ENCODE results near the gene INTS14. TPM values are rescaled to one million over a fixed set of nuclear protein-coding genes. Genes with fewer than 3 reads are reported as not detected.

The INTS14 gene
- total RNA-seq, 1 donor from 2014 or later: 42.2 TPM

DNA sequence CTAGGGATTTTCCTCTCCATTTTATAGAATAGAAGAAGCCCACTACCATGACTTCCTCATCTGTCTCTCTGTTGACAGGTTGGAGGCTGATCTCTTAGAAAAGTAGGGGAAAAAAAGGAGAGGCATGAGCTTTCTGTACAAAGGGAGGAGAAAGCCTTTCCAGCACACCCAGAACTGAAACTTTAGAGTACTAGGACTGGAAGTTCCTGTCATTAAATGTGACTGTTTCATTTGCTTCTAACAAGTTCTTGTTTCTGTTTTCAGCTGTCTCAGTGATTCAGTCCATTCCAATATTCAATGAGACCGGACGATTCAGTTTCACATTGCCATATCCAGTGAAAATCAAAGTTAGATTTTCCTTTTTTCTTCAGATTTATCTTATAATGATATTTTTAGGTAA lies 39.0 kb downstream of the INTS14 start:
- DNase-seq (ENCODE audit: low spot score): no peak
- no peak overlapping the region for H3K27ac Mint-ChIP-seq (ENCODE audit: unreplicated experiment)
- TF ChIP-seq, protein P1, sequence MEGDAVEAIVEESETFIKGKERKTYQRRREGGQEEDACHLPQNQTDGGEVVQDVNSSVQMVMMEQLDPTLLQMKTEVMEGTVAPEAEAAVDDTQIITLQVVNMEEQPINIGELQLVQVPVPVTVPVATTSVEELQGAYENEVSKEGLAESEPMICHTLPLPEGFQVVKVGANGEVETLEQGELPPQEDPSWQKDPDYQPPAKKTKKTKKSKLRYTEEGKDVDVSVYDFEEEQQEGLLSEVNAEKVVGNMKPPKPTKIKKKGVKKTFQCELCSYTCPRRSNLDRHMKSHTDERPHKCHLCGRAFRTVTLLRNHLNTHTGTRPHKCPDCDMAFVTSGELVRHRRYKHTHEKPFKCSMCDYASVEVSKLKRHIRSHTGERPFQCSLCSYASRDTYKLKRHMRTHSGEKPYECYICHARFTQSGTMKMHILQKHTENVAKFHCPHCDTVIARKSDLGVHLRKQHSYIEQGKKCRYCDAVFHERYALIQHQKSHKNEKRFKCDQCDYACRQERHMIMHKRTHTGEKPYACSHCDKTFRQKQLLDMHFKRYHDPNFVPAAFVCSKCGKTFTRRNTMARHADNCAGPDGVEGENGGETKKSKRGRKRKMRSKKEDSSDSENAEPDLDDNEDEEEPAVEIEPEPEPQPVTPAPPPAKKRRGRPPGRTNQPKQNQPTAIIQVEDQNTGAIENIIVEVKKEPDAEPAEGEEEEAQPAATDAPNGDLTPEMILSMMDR (IDR thresholded peaks at IDR 0.05; ENCODE audit: unreplicated experiment): no peak
- H3K4me1 Mint-ChIP-seq (ENCODE audit: unreplicated experiment): peaks cover 10% of the 10 kb centered on the region
- H3K36me3 Mint-ChIP-seq (ENCODE audit: low read depth, unreplicated experiment): peaks cover 25% of the 10 kb centered on the region
- no peak overlapping the region for H3K4me3 Mint-ChIP-seq (ENCODE audit: unreplicated experiment)
- no peaks in the 10 kb centered on the region for H3K9me3 Mint-ChIP-seq (ENCODE audit: unreplicated experiment)
- peaks cover 5% of the 10 kb centered on the region for H3K27me3 Mint-ChIP-seq (ENCODE audit: unreplicated experiment)

DNA sequence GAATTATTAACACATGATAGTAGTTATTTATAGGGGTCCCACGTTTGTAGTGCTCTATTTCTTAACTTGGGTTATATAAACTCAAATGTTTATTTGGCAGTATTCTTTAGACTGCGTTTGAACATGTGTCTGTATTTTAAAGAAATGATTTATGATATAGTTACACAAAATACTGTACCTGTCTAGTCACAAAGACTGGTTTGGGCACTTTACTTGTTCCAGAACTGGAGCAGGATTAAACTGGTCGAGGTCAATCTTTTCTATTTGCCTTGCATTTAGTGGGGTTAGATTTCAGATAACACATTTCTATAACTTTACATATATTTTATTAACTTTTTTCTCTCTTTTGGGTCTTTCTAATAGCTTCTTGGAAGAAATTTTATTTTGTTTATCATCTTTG lies 41.2 kb downstream of the INTS14 start:
- Mint-ChIP-seq H3K9me3 (ENCODE audit: unreplicated experiment) (no peaks in the 10 kb centered on the region), H3K27me3 (ENCODE audit: unreplicated experiment) (peaks cover 4% of the 10 kb centered on the region), H3K4me1 (ENCODE audit: unreplicated experiment) (peaks cover 6% of the 10 kb centered on the region), H3K27ac (ENCODE audit: unreplicated experiment) (no peak overlapping the region), H3K36me3 (ENCODE audit: low read depth, unreplicated experiment) (peaks cover 38% of the 10 kb centered on the region), H3K4me3 (ENCODE audit: unreplicated experiment) (no peak overlapping the region)
- TF ChIP-seq, protein P1 (IDR thresholded peaks at IDR 0.05; ENCODE audit: unreplicated experiment): no peak
- no peak for DNase-seq (ENCODE audit: low spot score)

DNA sequence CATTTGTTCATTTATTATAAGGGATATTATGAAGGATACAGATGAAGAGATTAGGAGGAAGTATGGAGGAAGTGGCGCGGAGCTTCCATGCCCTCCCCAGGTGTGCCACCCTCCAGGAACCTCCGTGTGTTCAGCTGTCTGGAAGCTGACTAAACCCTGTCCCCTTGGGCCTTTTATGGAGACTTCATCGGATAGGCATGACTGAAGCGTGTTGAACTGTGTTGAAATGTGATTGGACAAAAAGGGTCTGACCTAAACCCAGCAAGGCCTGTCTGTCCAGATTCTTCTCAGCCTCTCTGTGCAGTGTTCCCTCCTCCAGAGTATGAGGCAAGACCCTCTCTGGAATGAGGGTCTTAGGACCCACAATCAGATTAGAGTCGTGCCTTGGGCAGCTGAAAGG lies 49.0 kb downstream of the INTS14 start:
- TF ChIP-seq, protein P1 (IDR thresholded peaks at IDR 0.05; ENCODE audit: unreplicated experiment): no peak
- H3K27me3 Mint-ChIP-seq (ENCODE audit: unreplicated experiment): peaks cover 1% of the 10 kb centered on the region
- DNase-seq (ENCODE audit: low spot score): no peak
- H3K4me3 Mint-ChIP-seq (ENCODE audit: unreplicated experiment): peak overlapping the region; percentile 68
- peaks cover 9% of the 10 kb centered on the region for H3K4me1 Mint-ChIP-seq (ENCODE audit: unreplicated experiment)
- H3K36me3 Mint-ChIP-seq (ENCODE audit: low read depth, unreplicated experiment): peaks cover 68% of the 10 kb centered on the region
- no peaks in the 10 kb centered on the region for H3K9me3 Mint-ChIP-seq (ENCODE audit: unreplicated experiment)
- H3K27ac Mint-ChIP-seq (ENCODE audit: unreplicated experiment): peak overlapping the region; percentile 52

DNA sequence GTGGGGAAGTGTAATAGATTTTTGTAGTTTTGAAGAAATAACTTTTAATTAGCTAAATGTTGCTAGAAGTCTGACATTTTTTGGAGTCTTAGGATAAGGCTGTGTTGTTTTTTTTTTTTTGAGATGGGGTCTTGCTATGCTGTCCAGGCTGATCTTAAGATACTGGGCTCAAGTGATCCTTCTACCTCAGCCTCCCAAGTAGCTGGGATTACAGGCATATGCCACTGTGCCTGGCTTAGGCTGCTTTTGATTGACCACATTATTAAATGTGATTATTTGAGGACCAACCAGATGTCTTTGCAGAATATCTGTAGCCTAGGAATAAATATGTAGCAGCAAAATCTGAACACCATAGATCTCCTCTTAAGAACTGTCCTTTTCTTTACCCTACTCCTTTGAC lies 51.0 kb downstream of the INTS14 start:
- H3K27ac Mint-ChIP-seq (ENCODE audit: unreplicated experiment): no peak overlapping the region
- no peak overlapping the region for H3K4me3 Mint-ChIP-seq (ENCODE audit: unreplicated experiment)
- H3K4me1 Mint-ChIP-seq (ENCODE audit: unreplicated experiment): peaks cover 9% of the 10 kb centered on the region
- H3K36me3 Mint-ChIP-seq (ENCODE audit: low read depth, unreplicated experiment): peaks cover 61% of the 10 kb centered on the region
- TF ChIP-seq, protein P1 (IDR thresholded peaks at IDR 0.05; ENCODE audit: unreplicated experiment): no peak
- no peaks in the 10 kb centered on the region for H3K9me3 Mint-ChIP-seq (ENCODE audit: unreplicated experiment)
- H3K27me3 Mint-ChIP-seq (ENCODE audit: unreplicated experiment): peaks cover 1% of the 10 kb centered on the region
- no peak for DNase-seq (ENCODE audit: low spot score)

DNA sequence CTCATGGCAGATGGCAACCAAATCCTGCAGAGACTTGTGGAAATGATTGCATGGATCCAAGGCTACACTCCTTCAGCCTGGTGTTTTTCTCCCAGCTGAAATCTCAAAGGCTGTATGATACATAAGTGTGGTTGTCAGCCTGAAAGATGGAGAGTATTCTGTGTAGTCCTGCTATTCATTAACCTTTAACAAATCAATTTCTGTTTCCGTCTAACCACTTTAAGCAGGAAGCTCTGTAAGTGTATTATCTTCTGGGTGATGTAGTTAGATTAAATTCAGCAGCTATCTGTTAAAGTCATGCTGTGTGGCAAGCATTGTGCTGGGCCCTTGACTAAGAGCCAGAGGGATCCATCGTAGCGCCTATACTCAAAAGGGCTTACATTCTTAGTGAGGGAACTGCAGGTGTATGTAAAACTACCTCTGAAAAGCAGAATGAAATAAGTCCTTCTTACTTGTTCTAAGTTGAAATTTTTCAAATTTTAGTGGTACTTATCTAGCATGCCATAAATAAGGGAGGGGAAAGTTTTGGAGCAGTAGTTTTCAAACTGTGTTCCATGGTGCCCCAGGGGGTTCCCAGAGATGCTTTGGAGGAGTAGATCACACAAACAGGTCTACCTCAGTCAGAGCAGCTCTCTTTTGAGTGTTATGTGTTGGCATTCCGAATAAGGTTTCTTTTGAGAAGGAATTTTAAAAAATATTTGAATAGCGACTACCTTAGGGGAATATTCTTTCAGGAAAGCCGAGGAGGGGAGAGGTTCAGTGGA lies 51.8 kb downstream of the INTS14 start:
- Mint-ChIP-seq H3K4me3 (ENCODE audit: unreplicated experiment) (no peak overlapping the region), H3K27me3 (ENCODE audit: unreplicated experiment) (no peaks in the 10 kb centered on the region), H3K9me3 (ENCODE audit: unreplicated experiment) (no peaks in the 10 kb centered on the region), H3K27ac (ENCODE audit: unreplicated experiment) (no peak overlapping the region), H3K36me3 (ENCODE audit: low read depth, unreplicated experiment) (peaks cover 59% of the 10 kb centered on the region), H3K4me1 (ENCODE audit: unreplicated experiment) (peaks cover 9% of the 10 kb centered on the region)
- no peak for DNase-seq (ENCODE audit: low spot score)
- TF ChIP-seq, protein P1 (IDR thresholded peaks at IDR 0.05; ENCODE audit: unreplicated experiment): no peak
